ENCODE measurements around the gene SRPRB. TPM values are rescaled to one million over a fixed set of nuclear protein-coding genes. Genes with fewer than 3 reads are reported as not detected.

Gene SRPRB
- total RNA-seq, 1 experiment from 2014 or later = 61.0 TPM

- ChIA-PET CTCF (no interaction called here), POLR2A (no interaction called here), RAD21 (ENCODE audit: low non-redundant PET in 1 of 2, low total read pairs in 2 of 2, uncharacterized antibody in 2 of 2, unreplicated experiment in 2 of 2) (no interaction called here)
- TF ChIP-seq YY1 (IDR thresholded peaks at IDR 0.05; ENCODE audit: extremely low read depth, insufficient replicate concordance, low read depth, low read length) (no peak), JUND (IDR thresholded peaks at IDR 0.05) (no peak), CBX3 (IDR thresholded peaks at IDR 0.05; ENCODE audit: low read depth) (no peak), SP1 (IDR thresholded peaks at IDR 0.05; ENCODE audit: low read depth) (no peak), ZFX (IDR thresholded peaks at IDR 0.05) (no peak), ZNF274 (IDR thresholded peaks at IDR 0.05; ENCODE audit: low read depth, low read length) (no peak), ZBTB33 (IDR thresholded peaks at IDR 0.05; ENCODE audit: extremely low read depth, insufficient replicate concordance, low read length) (no peak)
- TF ChIP-seq, protein P1, sequence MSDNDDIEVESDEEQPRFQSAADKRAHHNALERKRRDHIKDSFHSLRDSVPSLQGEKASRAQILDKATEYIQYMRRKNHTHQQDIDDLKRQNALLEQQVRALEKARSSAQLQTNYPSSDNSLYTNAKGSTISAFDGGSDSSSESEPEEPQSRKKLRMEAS (IDR thresholded peaks at IDR 0.05) = no peak
- BruUV-seq (replicated peaks) = no TSS peak
- H4K20me1 ChIP-seq (ENCODE audit: insufficient read depth) = no peaks in the 10 kb centered on the region
- H3K36me3 ChIP-seq (ENCODE audit: control insufficient read depth in 1 of 2, insufficient read depth in 2 of 2, low read length in 2 of 2) = no peaks in the 10 kb centered on the region
- no peak overlapping the region for H2AFZ ChIP-seq (ENCODE audit: low read depth, low read length, poor library complexity, severe bottlenecking)
- H3K27ac ChIP-seq (ENCODE audit: low read depth, low read length) = no peak overlapping the region
- no peaks in the 10 kb centered on the region for H3K27me3 ChIP-seq (ENCODE audit: insufficient read depth, low read length)
- intact Hi-C loops (cut with micrococcal nuclease) = no loop called here
- no peaks in the 10 kb centered on the region for H3K79me2 ChIP-seq (ENCODE audit: insufficient read depth, low read length)
- no peak for DNase-seq (ENCODE audit: low read depth, low spot score)
- no peak overlapping the region for H3K9ac ChIP-seq (ENCODE audit: low read length)
- H3K4me1 ChIP-seq (ENCODE audit: control insufficient read depth in 1 of 2, insufficient read depth in 2 of 2, low read length in 2 of 2) = no peaks in the 10 kb centered on the region
- H3K4me2 ChIP-seq (ENCODE audit: low read length) = no peak overlapping the region
- H3K9me3 ChIP-seq (ENCODE audit: control insufficient read depth in 1 of 2, insufficient read depth in 1 of 2, low read depth in 1 of 2, low read length in 2 of 2) = no peaks in the 10 kb centered on the region
- ATAC-seq = no peak
- no peaks in the 10 kb centered on the region for H3K9me2 ChIP-seq (ENCODE audit: insufficient read depth)
- no peak overlapping the region for H3K4me3 ChIP-seq (replicated peaks in 1 of 2; ENCODE audit: low read depth in 1 of 2, low read length in 2 of 2)
These were observed 31.9 kb upstream of the SRPRB start for GRCh38 chr3:133773732-133774131.

DNA sequence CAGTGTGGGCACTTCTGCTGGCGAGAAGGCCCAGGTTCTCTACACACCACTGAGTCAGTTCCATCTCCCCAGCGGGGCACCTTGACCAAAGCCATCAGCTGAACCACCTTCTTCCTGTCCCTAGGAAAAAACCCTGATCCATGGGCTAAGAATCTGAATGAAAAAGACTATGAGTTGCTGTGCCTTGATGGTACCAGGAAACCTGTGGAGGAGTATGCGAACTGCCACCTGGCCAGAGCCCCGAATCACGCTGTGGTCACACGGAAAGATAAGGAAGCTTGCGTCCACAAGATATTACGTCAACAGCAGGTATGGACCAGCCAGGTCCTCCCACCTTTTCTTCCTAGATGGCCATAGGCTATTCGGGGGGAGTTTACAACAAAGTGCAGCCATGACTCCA lies 30.3 kb upstream of the SRPRB start:
- no peak for DNase-seq (ENCODE audit: low read depth, low spot score)
- CTCF ChIA-PET = no interaction called here
- H3K9me3 ChIP-seq (ENCODE audit: control insufficient read depth in 1 of 2, insufficient read depth in 1 of 2, low read depth in 1 of 2, low read length in 2 of 2) = no peaks in the 10 kb centered on the region
- H3K4me2 ChIP-seq (ENCODE audit: low read length) = no peak overlapping the region
- H3K36me3 ChIP-seq (ENCODE audit: control insufficient read depth in 1 of 2, insufficient read depth in 2 of 2, low read length in 2 of 2) = no peaks in the 10 kb centered on the region
- H3K9me2 ChIP-seq (ENCODE audit: insufficient read depth) = no peaks in the 10 kb centered on the region
- no peaks in the 10 kb centered on the region for H3K79me2 ChIP-seq (ENCODE audit: insufficient read depth, low read length)
- H4K20me1 ChIP-seq (ENCODE audit: insufficient read depth) = no peaks in the 10 kb centered on the region
- no TSS peak for BruUV-seq (replicated peaks)
- H2AFZ ChIP-seq (ENCODE audit: low read depth, low read length, poor library complexity, severe bottlenecking) = no peak overlapping the region
- no peak overlapping the region for H3K27ac ChIP-seq (ENCODE audit: low read depth, low read length)
- intact Hi-C loops (cut with micrococcal nuclease) = no loop called here
- no peak overlapping the region for H3K4me3 ChIP-seq (replicated peaks in 1 of 2; ENCODE audit: low read depth in 1 of 2, low read length in 2 of 2)
- H3K9ac ChIP-seq (ENCODE audit: low read length) = no peak overlapping the region
- POLR2A ChIA-PET = no interaction called here
- no peaks in the 10 kb centered on the region for H3K4me1 ChIP-seq (ENCODE audit: control insufficient read depth in 1 of 2, insufficient read depth in 2 of 2, low read length in 2 of 2)
- ATAC-seq = no peak
- no peaks in the 10 kb centered on the region for H3K27me3 ChIP-seq (ENCODE audit: insufficient read depth, low read length)
- RAD21 ChIA-PET (ENCODE audit: low non-redundant PET in 1 of 2, low total read pairs in 2 of 2, uncharacterized antibody in 2 of 2, unreplicated experiment in 2 of 2) = no interaction called here
- TF ChIP-seq JUND (IDR thresholded peaks at IDR 0.05) (no peak), EZH2 (IDR thresholded peaks at IDR 0.05) (no peak), SP1 (IDR thresholded peaks at IDR 0.05; ENCODE audit: low read depth) (no peak), ELF1 (IDR thresholded peaks at IDR 0.05; ENCODE audit: borderline replicate concordance, low read depth) (no peak), CEBPB (IDR thresholded peaks at IDR 0.05; ENCODE audit: low read depth) (no peak), YY1 (IDR thresholded peaks at IDR 0.05; ENCODE audit: extremely low read depth, insufficient replicate concordance, low read depth, low read length) (no peak), POLR2AphosphoS5 (IDR thresholded peaks at IDR 0.05; ENCODE audit: low read depth, low read length) (no peak), EZH2phosphoT487 (IDR thresholded peaks at IDR 0.05; ENCODE audit: borderline replicate concordance) (no peak), POLR2A (IDR thresholded peaks at IDR 0.05; ENCODE audit: borderline replicate concordance, extremely low read depth, insufficient read depth, insufficient read length) (no peak), ZFX (IDR thresholded peaks at IDR 0.05) (no peak), CBX3 (IDR thresholded peaks at IDR 0.05; ENCODE audit: low read depth) (no peak), ZNF274 (IDR thresholded peaks at IDR 0.05; ENCODE audit: low read depth, low read length) (no peak), EGR1 (IDR thresholded peaks at IDR 0.05; ENCODE audit: low read depth) (no peak), ATF3 (IDR thresholded peaks at IDR 0.05) (no peak)
- TF ChIP-seq, protein P1 (IDR thresholded peaks at IDR 0.05) = no peak
- TF ChIP-seq, protein P2, sequence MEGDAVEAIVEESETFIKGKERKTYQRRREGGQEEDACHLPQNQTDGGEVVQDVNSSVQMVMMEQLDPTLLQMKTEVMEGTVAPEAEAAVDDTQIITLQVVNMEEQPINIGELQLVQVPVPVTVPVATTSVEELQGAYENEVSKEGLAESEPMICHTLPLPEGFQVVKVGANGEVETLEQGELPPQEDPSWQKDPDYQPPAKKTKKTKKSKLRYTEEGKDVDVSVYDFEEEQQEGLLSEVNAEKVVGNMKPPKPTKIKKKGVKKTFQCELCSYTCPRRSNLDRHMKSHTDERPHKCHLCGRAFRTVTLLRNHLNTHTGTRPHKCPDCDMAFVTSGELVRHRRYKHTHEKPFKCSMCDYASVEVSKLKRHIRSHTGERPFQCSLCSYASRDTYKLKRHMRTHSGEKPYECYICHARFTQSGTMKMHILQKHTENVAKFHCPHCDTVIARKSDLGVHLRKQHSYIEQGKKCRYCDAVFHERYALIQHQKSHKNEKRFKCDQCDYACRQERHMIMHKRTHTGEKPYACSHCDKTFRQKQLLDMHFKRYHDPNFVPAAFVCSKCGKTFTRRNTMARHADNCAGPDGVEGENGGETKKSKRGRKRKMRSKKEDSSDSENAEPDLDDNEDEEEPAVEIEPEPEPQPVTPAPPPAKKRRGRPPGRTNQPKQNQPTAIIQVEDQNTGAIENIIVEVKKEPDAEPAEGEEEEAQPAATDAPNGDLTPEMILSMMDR (IDR thresholded peaks at IDR 0.05 in 2 of 3, conservative IDR thresholded peaks at IDR 0.05 in 1 of 3; ENCODE audit: borderline replicate concordance in 1 of 3, insufficient read depth in 1 of 3, low read depth in 2 of 3, low read length in 2 of 3) = no peak
